Measurements from ENCODE around the gene KANSL1.
"Not testable (repeated sequence)": the region's sequence is repeated elsewhere in the genome, so short reads cannot be mapped to it uniquely, and the experiment has no call there.

The KANSL1 gene

GRCh38 chr17:46012506-46013079, 180.6 kb downstream of the KANSL1 start:
- DNase-seq = no peak

- DNase-seq = no peak
These were observed 181.3 kb downstream of the KANSL1 start for GRCh38 chr17:46011711-46012505.

DNA sequence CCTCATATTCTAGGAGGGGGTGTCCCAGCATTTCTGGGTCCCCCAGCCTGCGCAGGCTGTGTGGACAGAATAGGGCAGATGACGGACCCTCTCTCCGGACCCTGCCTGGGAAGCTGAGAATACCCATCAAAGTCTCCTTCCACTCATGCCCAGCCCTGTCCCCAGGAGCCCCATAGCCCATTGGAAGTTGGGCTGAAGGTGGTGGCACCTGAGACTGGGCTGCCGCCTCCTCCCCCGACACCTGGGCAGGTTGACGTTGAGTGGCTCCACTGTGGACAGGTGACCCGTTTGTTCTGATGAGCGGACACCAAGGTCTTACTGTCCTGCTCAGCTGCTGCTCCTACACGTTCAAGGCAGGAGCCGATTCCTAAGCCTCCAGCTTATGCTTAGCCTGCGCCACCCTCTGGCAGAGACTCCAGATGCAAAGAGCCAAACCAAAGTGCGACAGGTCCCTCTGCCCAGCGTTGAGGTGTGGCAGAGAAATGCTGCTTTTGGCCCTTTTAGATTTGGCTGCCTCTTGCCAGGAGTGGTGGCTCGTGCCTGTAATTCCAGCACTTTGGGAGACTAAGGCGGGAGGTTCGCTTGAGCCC, 182.5 kb downstream of the KANSL1 start:
- DNase-seq = no peak

DNA sequence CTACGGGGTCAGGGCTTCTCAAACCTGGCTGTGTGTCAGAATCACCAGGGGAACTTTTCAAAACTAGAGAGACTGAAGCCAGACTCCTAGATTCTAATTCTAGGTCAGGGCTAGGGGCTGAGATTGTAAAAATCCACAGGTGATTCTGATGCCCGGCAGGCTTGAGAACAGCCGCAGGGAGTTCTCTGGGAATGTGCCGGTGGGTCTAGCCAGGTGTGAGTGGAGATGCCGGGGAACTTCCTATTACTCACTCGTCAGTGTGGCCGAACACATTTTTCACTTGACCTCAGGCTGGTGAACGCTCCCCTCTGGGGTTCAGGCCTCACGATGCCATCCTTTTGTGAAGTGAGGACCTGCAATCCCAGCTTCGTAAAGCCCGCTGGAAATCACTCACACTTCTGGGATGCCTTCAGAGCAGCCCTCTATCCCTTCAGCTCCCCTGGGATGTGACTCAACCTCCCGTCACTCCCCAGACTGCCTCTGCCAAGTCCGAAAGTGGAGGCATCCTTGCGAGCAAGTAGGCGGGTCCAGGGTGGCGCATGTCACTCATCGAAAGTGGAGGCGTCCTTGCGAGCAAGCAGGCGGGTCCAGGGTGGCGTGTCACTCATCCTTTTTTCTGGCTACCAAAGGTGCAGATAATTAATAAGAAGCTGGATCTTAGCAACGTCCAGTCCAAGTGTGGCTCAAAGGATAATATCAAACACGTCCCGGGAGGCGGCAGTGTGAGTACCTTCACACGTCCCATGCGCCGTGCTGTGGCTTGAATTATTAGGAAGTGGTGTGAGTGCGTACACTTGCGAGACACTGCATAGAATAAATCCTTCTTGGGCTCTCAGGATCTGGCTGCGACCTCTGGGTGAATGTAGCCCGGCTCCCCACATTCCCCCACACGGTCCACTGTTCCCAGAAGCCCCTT, 183.3 kb downstream of the KANSL1 start:
- no peak for DNase-seq

DNA sequence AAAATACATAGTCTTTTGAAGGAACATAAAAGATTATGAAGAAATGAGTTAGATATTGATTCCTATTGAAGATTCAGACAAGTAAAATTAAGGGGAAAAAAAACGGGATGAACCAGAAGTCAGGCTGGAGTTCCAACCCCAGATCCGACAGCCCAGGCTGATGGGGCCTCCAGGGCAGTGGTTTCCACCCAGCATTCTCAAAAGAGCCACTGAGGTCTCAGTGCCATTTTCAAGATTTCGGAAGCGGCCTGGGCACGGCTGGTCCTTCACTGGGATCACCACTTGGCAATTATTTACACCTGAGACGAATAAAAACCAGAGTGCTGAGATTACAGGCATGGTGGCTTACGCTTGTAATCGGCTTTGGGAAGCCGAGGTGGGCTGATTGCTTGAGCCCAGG, 184.6 kb downstream of the KANSL1 start:
- DNase-seq = no peak

DNA sequence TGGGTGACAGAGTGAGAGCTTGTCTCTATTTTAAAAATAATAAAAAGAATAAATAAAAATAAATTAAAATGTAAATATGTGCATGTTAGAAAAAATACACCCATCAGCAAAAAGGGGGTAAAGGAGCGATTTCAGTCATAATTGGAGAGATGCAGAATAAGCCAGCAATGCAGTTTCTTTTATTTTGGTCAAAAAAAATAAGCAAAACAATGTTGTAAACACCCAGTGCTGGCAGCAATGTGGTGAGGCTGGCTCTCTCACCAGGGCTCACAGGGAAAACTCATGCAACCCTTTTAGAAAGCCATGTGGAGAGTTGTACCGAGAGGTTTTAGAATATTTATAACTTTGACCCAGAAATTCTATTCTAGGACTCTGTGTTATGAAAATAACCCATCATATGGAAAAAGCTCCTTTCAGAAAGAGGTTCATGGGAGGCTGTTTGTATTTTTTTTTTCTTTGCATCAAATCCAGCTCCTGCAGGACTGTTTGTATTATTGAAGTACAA, 185.7 kb downstream of the KANSL1 start:
- DNase-seq = no peak

- not testable (repeated sequence) for DNase-seq
These were observed 187.1 kb downstream of the KANSL1 start for GRCh38 chr17:46006082-46006481.

- peak; percentile 83 for DNase-seq
These were observed 189.1 kb downstream of the KANSL1 start for GRCh38 chr17:46003907-46004748.

DNA sequence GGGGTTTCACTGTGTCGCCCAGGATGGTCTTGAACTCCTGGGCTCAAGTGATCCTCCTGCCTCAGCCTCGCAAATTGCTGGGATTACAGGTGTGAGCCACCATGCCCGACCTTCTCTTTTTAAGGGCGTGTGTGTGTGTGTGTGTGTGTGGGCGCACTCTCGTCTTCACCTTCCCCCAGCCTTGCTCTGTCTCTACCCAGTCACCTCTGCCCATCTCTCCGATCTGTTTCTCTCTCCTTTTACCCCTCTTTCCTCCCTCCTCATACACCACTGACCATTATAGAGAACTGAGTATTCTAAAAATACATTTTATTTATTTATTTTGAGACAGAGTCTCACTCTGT, 190.3 kb downstream of the KANSL1 start:
- DNase-seq = no peak

DNA sequence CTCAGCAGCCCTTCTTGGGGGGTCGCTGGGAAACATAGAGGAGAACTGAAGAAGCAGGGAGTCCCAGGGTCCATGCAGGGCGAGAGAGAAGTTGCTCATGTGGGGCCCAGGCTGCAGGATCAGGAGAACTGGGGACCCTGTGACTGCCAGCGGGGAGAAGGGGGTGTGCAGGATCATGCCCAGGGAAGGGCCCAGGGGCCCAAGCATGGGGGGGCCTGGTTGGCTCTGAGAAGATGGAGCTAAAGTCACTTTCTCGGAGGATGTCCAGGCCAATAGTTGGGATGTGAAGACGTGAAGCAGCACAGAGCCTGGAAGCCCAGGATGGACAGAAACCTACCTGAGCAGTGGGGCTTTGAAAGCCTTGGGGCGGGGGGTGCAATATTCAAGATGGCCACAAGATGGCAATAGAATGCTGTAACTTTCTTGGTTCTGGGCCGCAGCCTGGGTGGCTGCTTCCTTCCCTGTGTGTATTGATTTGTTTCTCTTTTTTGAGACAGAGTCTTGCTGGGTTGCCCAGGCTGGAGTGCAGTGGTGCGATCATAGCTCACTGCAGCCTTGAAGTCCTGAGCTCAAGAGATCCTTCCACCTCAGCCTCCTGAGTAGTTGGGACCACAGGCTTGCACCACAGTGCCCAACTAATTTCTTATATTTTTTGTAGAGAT, 190.8 kb downstream of the KANSL1 start:
- DNase-seq = peak; percentile 44

DNA sequence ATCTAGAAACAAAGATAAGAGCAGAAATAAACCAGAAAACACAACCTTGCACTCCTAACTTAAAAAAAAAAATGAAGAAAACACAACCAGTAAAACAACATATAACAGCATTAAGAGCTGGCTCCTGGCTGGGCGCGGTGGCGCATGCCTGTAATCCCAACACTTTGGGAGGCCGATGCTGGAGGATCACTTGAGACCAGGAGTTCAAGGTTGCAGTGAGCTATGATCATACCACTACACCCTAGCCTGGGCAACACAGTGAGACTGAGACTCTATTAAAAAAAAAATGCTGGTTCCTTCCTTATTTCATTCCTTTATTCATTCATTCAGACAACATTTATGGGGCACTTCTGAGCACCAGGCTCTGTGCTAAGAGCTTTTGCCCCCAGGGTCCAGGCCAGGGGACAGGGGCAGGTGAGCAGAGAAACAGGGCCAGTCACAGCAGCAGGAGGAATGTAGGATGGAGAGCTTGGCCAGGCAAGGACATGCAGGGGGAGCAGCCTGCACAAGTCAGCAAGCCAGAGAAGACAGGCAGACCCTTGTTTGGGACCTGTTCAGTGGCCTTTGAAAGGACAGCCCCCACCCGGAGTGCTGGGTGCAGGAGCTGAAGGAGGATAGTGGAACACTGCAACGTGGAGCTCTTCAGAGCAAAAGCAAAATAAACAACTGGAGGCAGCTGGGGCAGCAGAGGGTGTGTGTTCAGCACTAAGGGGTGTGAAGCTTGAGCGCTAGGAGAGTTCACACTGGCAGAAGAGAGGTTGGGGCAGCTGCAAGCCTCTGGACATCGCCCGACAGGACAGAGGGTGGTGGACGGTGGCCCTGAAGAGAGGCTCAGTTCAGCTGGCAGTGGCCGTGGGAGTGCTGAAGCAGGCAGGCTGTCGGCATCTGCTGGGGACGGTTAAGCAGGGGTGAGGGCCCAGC, 191.6 kb downstream of the KANSL1 start:
- DNase-seq = no peak

- no peak for DNase-seq
These were observed 192.5 kb downstream of the KANSL1 start for GRCh38 chr17:46000757-46001156.

DNA sequence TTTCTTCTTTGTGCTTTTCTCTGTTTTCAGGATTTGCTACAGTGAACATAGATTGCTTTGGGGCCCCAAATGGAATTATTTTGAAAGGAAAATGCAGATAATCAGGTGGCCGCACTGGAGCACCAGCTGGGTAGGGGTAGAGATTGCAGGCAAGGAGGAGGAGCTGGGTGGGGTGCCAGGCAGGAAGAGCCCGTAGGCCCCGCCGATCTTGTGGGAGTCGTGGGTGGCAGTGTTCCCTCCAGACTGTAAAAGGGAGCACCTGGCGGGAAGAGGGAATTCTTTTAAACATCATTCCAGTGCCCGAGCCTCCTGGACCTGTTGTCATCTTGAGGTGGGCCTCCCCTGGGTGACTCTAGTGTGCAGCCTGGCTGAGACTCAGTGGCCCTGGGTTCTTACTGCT, 192.9 kb downstream of the KANSL1 start:
- DNase-seq = no peak

DNA sequence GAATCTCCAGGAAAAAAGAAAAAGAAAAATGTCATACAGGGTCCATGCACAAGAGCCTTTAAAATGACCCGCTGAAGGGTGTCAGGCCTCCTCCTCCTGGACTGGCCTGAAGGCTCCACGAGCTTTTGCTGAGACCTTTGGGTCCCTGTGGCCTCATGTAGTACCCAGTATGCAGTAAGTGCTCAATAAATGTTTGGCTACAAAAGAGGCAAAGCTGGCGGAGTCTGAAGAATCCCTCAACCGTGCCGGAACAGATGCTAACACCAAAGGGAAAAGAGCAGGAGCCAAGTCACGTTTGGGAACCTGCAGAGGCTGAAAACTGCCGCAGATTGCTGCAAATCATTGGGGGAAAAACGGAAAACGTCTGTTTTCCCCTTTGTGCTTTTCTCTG, 193.3 kb downstream of the KANSL1 start:
- no peak for DNase-seq

- DNase-seq = no peak
These were observed 194.0 kb downstream of the KANSL1 start, which contains the start of gene STH for GRCh38 chr17:45998987-45999899. Gene STH (plus strand): TSS chr17:45999250. CDS start chr17:45999280, 30 bp downstream.

- DNase-seq = no peak
These were observed 195.6 kb downstream of the KANSL1 start for GRCh38 chr17:45997624-45998023.

GRCh38 chr17:45997166-45997565, 196.1 kb downstream of the KANSL1 start:
- no peak for DNase-seq

DNA sequence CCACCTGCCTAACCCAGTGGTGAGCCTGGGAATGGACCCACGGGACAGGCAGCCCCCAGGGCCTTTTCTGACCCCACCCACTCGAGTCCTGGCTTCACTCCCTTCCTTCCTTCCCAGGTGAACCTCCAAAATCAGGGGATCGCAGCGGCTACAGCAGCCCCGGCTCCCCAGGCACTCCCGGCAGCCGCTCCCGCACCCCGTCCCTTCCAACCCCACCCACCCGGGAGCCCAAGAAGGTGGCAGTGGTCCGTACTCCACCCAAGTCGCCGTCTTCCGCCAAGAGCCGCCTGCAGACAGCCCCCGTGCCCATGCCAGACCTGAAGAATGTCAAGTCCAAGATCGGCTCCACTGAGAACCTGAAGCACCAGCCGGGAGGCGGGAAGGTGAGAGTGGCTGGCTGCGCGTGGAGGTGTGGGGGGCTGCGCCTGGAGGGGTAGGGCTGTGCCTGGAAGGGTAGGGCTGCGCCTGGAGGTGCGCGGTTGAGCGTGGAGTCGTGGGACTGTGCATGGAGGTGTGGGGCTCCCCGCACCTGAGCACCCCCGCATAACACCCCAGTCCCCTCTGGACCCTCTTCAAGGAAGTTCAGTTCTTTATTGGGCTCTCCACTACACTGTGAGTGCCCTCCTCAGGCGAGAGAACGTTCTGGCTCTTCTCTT, 196.8 kb downstream of the KANSL1 start:
- DNase-seq = no peak
